HEK293 (cell line): ENCODE measurements around the gene SIK3.

ENCODE experiments used
- CTCF ChIA-PET: fragments of 350-600 bp; formaldehyde crosslinking; extraction: SDS; loops from one replicate; lab custom pipeline; 2021; ENCODE audit warnings: antibody characterized with exemption; lab: Yijun Ruan, JAX
- POLR2A ChIA-PET: fragments of 300-600 bp; formaldehyde crosslinking; extraction: SDS; loops from one replicate; lab custom pipeline; 2020; ENCODE audit warnings: antibody characterized with exemption, inconsistent platforms; lab: Yijun Ruan, JAX
- H3K27ac ChIP-seq: fragments of 200-500 bp; sonication (Bioruptor generic); 2 replicates; pipeline ENCODE4 v1.5.1; 2014; ENCODE audit warnings: low read depth, low read length, control low read depth, inconsistent platforms; ENCODE audit errors: extremely low read depth
- H3K36me3 ChIP-seq, 2 experiments: fragments of 200-500 bp in 1 of 2; sonication (Bioruptor generic) in 1 of 2; 1 replicate in 1 of 2; 2 replicates in 1 of 2; pipeline ENCODE4 v1.5.1; 2014 to 2017; ENCODE audit warnings: inconsistent platforms in 2 of 2, low read length in 2 of 2; ENCODE audit not compliant: control insufficient read depth in 2 of 2, insufficient read depth in 1 of 2
- H3K4me1 ChIP-seq: fragments of 200-500 bp; sonication (Bioruptor generic); 2 replicates; pipeline ENCODE4 v1.5.1; 2014; ENCODE audit warnings: mild to moderate bottlenecking, low read length, inconsistent platforms; ENCODE audit not compliant: control insufficient read depth, insufficient read depth
- H3K4me3 ChIP-seq: 2 replicates; pipeline ENCODE4 v1.5.1; 2011; ENCODE audit warnings: low read depth, mild to moderate bottlenecking, control low read depth, low read length, moderate library complexity
- H3K9me3 ChIP-seq: fragments of 200-500 bp; sonication (Bioruptor generic); 2 replicates; pipeline ENCODE4 v1.5.1; 2014; ENCODE audit warnings: low read depth, low read length, inconsistent platforms; ENCODE audit not compliant: control insufficient read depth, insufficient read depth
- ELK4 ChIP-seq: IDR thresholded peaks from 2 replicates; pipeline ENCODE4 v1.6.1; 2011; ENCODE audit warnings: mild to moderate bottlenecking, low read depth, low read length, borderline replicate concordance
- FEZF1 ChIP-seq: fragments of 450-650 bp; formaldehyde crosslinking; IDR thresholded peaks from 2 replicates; pipeline ENCODE4 v1.5.1; 2016; ENCODE audit warnings: missing biosample characterization, missing genetic modification characterization
- GFI1B ChIP-seq: fragments of 450-650 bp; formaldehyde crosslinking; IDR thresholded peaks from 2 replicates; pipeline ENCODE4 v1.5.1; 2016; ENCODE audit warnings: missing biosample characterization, missing genetic modification characterization
- GLI2 ChIP-seq: fragments of 450-650 bp; formaldehyde crosslinking; IDR thresholded peaks from 2 replicates; pipeline ENCODE4; 2017; ENCODE audit warnings: missing biosample characterization, missing genetic modification characterization, low read depth, borderline replicate concordance
- GLIS1 ChIP-seq: fragments of 450-650 bp; formaldehyde crosslinking; IDR thresholded peaks from 2 replicates; pipeline ENCODE4 v1.5.1; 2016; ENCODE audit warnings: missing biosample characterization, missing genetic modification characterization
- TRIM28 ChIP-seq: IDR thresholded peaks from 2 replicates; pipeline ENCODE4 v1.6.1; 2011; ENCODE audit warnings: low read length, control low read depth, borderline replicate concordance
- TSHZ1 ChIP-seq: fragments of 450-650 bp; formaldehyde crosslinking; IDR thresholded peaks from 2 replicates; pipeline ENCODE4 v1.5.1; 2016; ENCODE audit warnings: missing biosample characterization, missing genetic modification characterization, borderline replicate concordance
- YY1 ChIP-seq: fragments of 450-650 bp; formaldehyde crosslinking; IDR thresholded peaks from 2 replicates; pipeline ENCODE4 v1.5.1; 2018; ENCODE audit warnings: missing biosample characterization, missing genetic modification characterization
- ZBTB17 ChIP-seq: fragments of 450-650 bp; formaldehyde crosslinking; IDR thresholded peaks from 2 replicates; pipeline ENCODE4 v1.5.1; 2016; ENCODE audit warnings: missing biosample characterization, missing genetic modification characterization
- ZIC2 ChIP-seq: fragments of 450-650 bp; formaldehyde crosslinking; IDR thresholded peaks from 2 replicates; pipeline ENCODE4 v1.5.1; 2016; ENCODE audit warnings: missing biosample characterization, missing genetic modification characterization
- ZNF202 ChIP-seq: fragments of 450-650 bp; formaldehyde crosslinking; IDR thresholded peaks from 2 replicates; pipeline ENCODE4 v1.5.1; 2016; ENCODE audit warnings: missing biosample characterization, missing genetic modification characterization, borderline replicate concordance
- ZNF23 ChIP-seq: fragments of 450-650 bp; formaldehyde crosslinking; IDR thresholded peaks from 2 replicates; pipeline ENCODE4 v1.5.1; 2016; ENCODE audit warnings: missing biosample characterization, missing genetic modification characterization, borderline replicate concordance
- ZNF311 ChIP-seq: fragments of 450-650 bp; formaldehyde crosslinking; IDR thresholded peaks from 2 replicates; pipeline ENCODE4 v1.5.1; 2017; ENCODE audit warnings: missing biosample characterization, missing genetic modification characterization, borderline replicate concordance
- ZNF391 ChIP-seq: fragments of 450-650 bp; formaldehyde crosslinking; IDR thresholded peaks from 2 replicates; pipeline ENCODE4 v1.5.1; 2016; ENCODE audit warnings: low read depth, missing biosample characterization, missing genetic modification characterization, borderline replicate concordance
- ZNF558 ChIP-seq: fragments of 450-650 bp; formaldehyde crosslinking; IDR thresholded peaks from 2 replicates; pipeline ENCODE4 v1.5.1; 2016; ENCODE audit warnings: missing biosample characterization, missing genetic modification characterization
- ZNF560 ChIP-seq: fragments of 450-650 bp; formaldehyde crosslinking; IDR thresholded peaks from 2 replicates; pipeline ENCODE4 v1.5.1; 2017; ENCODE audit warnings: missing biosample characterization, missing genetic modification characterization, borderline replicate concordance
- ZNF621 ChIP-seq: fragments of 450-650 bp; formaldehyde crosslinking; IDR thresholded peaks from 2 replicates; pipeline ENCODE4 v1.5.1; 2017; ENCODE audit warnings: missing biosample characterization, missing genetic modification characterization
- ZNF639 ChIP-seq: fragments of 450-650 bp; formaldehyde crosslinking; IDR thresholded peaks from 2 replicates; pipeline ENCODE4 v1.5.1; 2016; ENCODE audit warnings: missing biosample characterization, missing genetic modification characterization
- ZNF701 ChIP-seq: fragments of 450-650 bp; formaldehyde crosslinking; IDR thresholded peaks from 2 replicates; pipeline ENCODE4 v1.5.1; 2016; ENCODE audit warnings: missing biosample characterization, missing genetic modification characterization
- ZNF785 ChIP-seq: fragments of 450-650 bp; formaldehyde crosslinking; IDR thresholded peaks from 2 replicates; pipeline ENCODE4 v1.5.1; 2016; ENCODE audit warnings: missing biosample characterization, missing genetic modification characterization
- ZNF830 ChIP-seq: fragments of 450-650 bp; IDR thresholded peaks from 2 replicates; pipeline ENCODE4 v1.5.0; 2018; ENCODE audit warnings: missing biosample characterization, missing genetic modification characterization, low read depth, mild to moderate bottlenecking, moderate library complexity
- ZSCAN16 ChIP-seq: fragments of 450-650 bp; formaldehyde crosslinking; IDR thresholded peaks from 2 replicates; pipeline ENCODE4 v1.5.1; 2016; ENCODE audit warnings: missing biosample characterization, missing genetic modification characterization
- TF ChIP-seq, protein P1 (sequence below): fragments of 450-650 bp; formaldehyde crosslinking; IDR thresholded peaks from 2 replicates; pipeline ENCODE4 v1.5.1; 2017; ENCODE audit warnings: missing biosample characterization, missing genetic modification characterization
- TF ChIP-seq, protein P2 (sequence below): fragments of 450-650 bp; formaldehyde crosslinking; IDR thresholded peaks from 2 replicates; pipeline ENCODE4 v1.5.1; 2017; ENCODE audit warnings: missing biosample characterization, missing genetic modification characterization

Gene SIK3

GRCh38 chr11:116948391-116948790 is 149.8 kb downstream of the SIK3 start (continued):
- TF ChIP-seq ELK4: no peak
- TF ChIP-seq GLIS1 (tag by site-specific recombination): no peak
- no peak for TF ChIP-seq ZNF785 (tag by site-specific recombination)
- TF ChIP-seq, all 188 proteins: peak for 0

GRCh38 chr11:116946414-116946813 is 151.8 kb downstream of the SIK3 start:
- no peaks in the 10 kb centered on the region for H3K4me1 ChIP-seq
- TF ChIP-seq YY1 (tag by site-specific recombination) (no peak), ZNF558 (no peak), ZNF701 (tag by site-specific recombination) (no peak), ZNF311 (tag by site-specific recombination) (no peak), TRIM28 (peak; percentile 80; the same call in 1 of the 2 replicates), GLI2 (tag by site-specific recombination) (no peak), FEZF1 (tag by site-specific recombination) (no peak)
- TF ChIP-seq, all 188 proteins: peak for 1
- Histone ChIP-seq H3K9me3 (no peaks in the 10 kb centered on the region), H3K36me3 (peaks cover 0 to 15% of the 10 kb centered on the region in 2 experiments; a peak in 1 of 3 replicates), H3K27ac (no peak overlapping the region), H3K4me3 (no peak overlapping the region)
- POLR2A ChIA-PET: no interaction called here
- CTCF ChIA-PET: no interaction called here

- no peak for TF ChIP-seq ZNF391 (tag by site-specific recombination)
- TF ChIP-seq ZNF639 (tag by site-specific recombination): no peak
- no peak for TF ChIP-seq ZBTB17
- TF ChIP-seq TSHZ1 (tag by site-specific recombination): no peak
- no peak for TF ChIP-seq ZNF560
- TF ChIP-seq, protein P1, sequence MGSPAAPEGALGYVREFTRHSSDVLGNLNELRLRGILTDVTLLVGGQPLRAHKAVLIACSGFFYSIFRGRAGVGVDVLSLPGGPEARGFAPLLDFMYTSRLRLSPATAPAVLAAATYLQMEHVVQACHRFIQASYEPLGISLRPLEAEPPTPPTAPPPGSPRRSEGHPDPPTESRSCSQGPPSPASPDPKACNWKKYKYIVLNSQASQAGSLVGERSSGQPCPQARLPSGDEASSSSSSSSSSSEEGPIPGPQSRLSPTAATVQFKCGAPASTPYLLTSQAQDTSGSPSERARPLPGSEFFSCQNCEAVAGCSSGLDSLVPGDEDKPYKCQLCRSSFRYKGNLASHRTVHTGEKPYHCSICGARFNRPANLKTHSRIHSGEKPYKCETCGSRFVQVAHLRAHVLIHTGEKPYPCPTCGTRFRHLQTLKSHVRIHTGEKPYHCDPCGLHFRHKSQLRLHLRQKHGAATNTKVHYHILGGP (tag by site-specific recombination): no peak
- TF ChIP-seq ZIC2 (tag by site-specific recombination): no peak
- TF ChIP-seq, protein P2, sequence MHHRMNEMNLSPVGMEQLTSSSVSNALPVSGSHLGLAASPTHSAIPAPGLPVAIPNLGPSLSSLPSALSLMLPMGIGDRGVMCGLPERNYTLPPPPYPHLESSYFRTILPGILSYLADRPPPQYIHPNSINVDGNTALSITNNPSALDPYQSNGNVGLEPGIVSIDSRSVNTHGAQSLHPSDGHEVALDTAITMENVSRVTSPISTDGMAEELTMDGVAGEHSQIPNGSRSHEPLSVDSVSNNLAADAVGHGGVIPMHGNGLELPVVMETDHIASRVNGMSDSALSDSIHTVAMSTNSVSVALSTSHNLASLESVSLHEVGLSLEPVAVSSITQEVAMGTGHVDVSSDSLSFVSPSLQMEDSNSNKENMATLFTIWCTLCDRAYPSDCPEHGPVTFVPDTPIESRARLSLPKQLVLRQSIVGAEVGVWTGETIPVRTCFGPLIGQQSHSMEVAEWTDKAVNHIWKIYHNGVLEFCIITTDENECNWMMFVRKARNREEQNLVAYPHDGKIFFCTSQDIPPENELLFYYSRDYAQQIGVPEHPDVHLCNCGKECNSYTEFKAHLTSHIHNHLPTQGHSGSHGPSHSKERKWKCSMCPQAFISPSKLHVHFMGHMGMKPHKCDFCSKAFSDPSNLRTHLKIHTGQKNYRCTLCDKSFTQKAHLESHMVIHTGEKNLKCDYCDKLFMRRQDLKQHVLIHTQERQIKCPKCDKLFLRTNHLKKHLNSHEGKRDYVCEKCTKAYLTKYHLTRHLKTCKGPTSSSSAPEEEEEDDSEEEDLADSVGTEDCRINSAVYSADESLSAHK (tag by site-specific recombination): no peak
- no peak for TF ChIP-seq GFI1B (tag by site-specific recombination)
- no peak for TF ChIP-seq ZNF621 (tag by site-specific recombination)
- TF ChIP-seq TRIM28: no peak
- TF ChIP-seq ZSCAN16 (tag by site-specific recombination): no peak
- no peak for TF ChIP-seq ZNF830 (tag by site-specific recombination)
- no peak for TF ChIP-seq ZNF202 (tag by site-specific recombination)
- TF ChIP-seq ZNF23: no peak
- ChIA-PET POLR2A (no interaction called here), CTCF (interaction anchor here (0.7 kb wide), 1 partner anchor 158 kb away, joined by 3 read pairs; no protein-coding TSS in a partner anchor)
- H3K4me1 ChIP-seq: no peaks in the 10 kb centered on the region
- no peak overlapping the region for H3K27ac ChIP-seq
- no peak overlapping the region for H3K4me3 ChIP-seq
- peaks cover 0 to 3% of the 10 kb centered on the region in 2 experiments; a peak in 2 of 3 replicates for H3K36me3 ChIP-seq
- H3K9me3 ChIP-seq: no peaks in the 10 kb centered on the region
Observed at GRCh38 chr11:116939499-116939898, 158.7 kb downstream of the SIK3 start.
